ENCODE data around the gene CCDC88C.

The CCDC88C gene

GRCh38 chr14:91394105-91395081 lies 23.2 kb downstream of the CCDC88C start:
- H3K4me3 ChIP-seq (ENCODE audit: control insufficient read depth in 1 of 7, extremely low read depth in 1 of 7, insufficient read depth in 4 of 7, low read depth in 2 of 7, low read length in 6 of 7), result no peak overlapping the region
- ChIA-PET POLR2A (no interaction called here), CTCF (interaction anchor here (0.8 to 1.0 kb wide), 2 partner anchors 8 to 26 kb away, joined by 3 read pairs; no protein-coding TSS in a partner anchor)
- peaks cover 0 to under 1% (median 0%) of the 10 kb centered on the region in 4 experiments for H3K36me3 ChIP-seq (ENCODE audit: control insufficient read depth in 4 of 4, insufficient read depth in 4 of 4, low read length in 3 of 4)
- DNase-seq, result no peak
- no peak overlapping the region for H3K27ac ChIP-seq (ENCODE audit: insufficient read depth in 1 of 2, low read depth in 1 of 2, low read length in 2 of 2, poor library complexity in 1 of 2, severe bottlenecking in 2 of 2)
- H3K4me1 ChIP-seq (ENCODE audit: control extremely low read depth in 1 of 4, control insufficient read depth in 4 of 4, insufficient read depth in 4 of 4, low read length in 3 of 4), result peaks cover 6 to 73% (median 65%) of the 10 kb centered on the region in 4 experiments
- H3K27me3 ChIP-seq (replicated peaks in 2 of 5; ENCODE audit: control insufficient read depth in 4 of 5, insufficient read depth in 5 of 5, low read length in 4 of 5), result no peaks in the 10 kb centered on the region
- no peaks in the 10 kb centered on the region for H3K9me3 ChIP-seq (ENCODE audit: control extremely low read depth in 1 of 5, control insufficient read depth in 4 of 5, insufficient read depth in 2 of 5, low read depth in 1 of 5, low read length in 4 of 5)
- WGBS (ENCODE audit: insufficient coverage), result 96% methylated on average over 16 of the region's 17 CpGs

- H3K9me3 ChIP-seq (ENCODE audit: control extremely low read depth in 1 of 5, control insufficient read depth in 4 of 5, insufficient read depth in 2 of 5, low read depth in 1 of 5, low read length in 4 of 5), result no peaks in the 10 kb centered on the region
- H3K4me3 ChIP-seq (ENCODE audit: control insufficient read depth in 1 of 7, extremely low read depth in 1 of 7, insufficient read depth in 4 of 7, low read depth in 2 of 7, low read length in 6 of 7), result peak overlapping the region in 2 of 7 experiments; percentile 6 to 9
- H3K36me3 ChIP-seq (ENCODE audit: control insufficient read depth in 4 of 4, insufficient read depth in 4 of 4, low read length in 3 of 4), result peaks cover 0 to 3% (median 0%) of the 10 kb centered on the region in 4 experiments
- H3K27ac ChIP-seq (ENCODE audit: insufficient read depth in 1 of 2, low read depth in 1 of 2, low read length in 2 of 2, poor library complexity in 1 of 2, severe bottlenecking in 2 of 2), result no peak overlapping the region
- POLR2A ChIA-PET, result no interaction called here
- CTCF ChIA-PET, result interaction anchor here (1.4 to 2.2 kb wide), 3 partner anchors 13 to 29 kb away, joined by 3 to 5 read pairs (median 4); no protein-coding TSS in a partner anchor
- 60% methylated on average over 15 of the region's 19 CpGs for WGBS (ENCODE audit: insufficient coverage)
- DNase-seq, result peak in 2 of 3 donors; percentile 38 to 52
- peaks cover 9 to 73% (median 63%) of the 10 kb centered on the region in 4 experiments for H3K4me1 ChIP-seq (ENCODE audit: control extremely low read depth in 1 of 4, control insufficient read depth in 4 of 4, insufficient read depth in 4 of 4, low read length in 3 of 4)
- H3K27me3 ChIP-seq (replicated peaks in 2 of 5; ENCODE audit: control insufficient read depth in 4 of 5, insufficient read depth in 5 of 5, low read length in 4 of 5), result no peaks in the 10 kb centered on the region
Measured at GRCh38 chr14:91392623-91393303, 24.9 kb downstream of the CCDC88C start.

DNA sequence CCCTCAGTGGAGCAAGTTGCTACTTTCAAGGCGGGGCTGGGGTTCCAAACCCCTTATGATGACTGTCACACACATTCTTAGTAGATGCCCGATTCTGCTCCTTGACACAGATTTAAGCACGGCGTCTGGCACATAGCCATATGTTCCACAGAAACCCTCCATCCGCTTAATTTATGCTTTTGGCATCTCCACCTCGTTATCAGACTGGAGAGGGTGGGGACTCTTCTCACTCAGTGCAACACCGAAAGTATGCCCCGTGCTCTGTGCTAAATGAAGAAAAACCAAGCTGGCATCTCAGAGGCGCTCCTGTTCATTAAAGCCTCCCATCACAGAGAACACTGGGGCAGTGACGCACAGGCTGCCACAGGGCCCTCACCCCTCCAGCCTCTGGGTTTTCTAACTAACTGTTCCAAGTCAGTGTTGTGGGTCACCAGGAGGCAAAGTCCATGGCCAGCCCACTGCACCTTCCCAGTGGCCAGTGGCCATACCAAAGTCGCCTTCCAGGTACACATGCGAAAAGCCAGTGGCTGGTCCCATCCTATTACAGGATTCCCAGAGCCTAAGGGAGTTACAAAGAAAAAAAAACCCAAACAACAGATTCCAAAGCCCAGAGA lies 27.3 kb downstream of the CCDC88C start:
- H3K27me3 ChIP-seq (replicated peaks in 2 of 5; ENCODE audit: control insufficient read depth in 4 of 5, insufficient read depth in 5 of 5, low read length in 4 of 5), result no peaks in the 10 kb centered on the region
- WGBS (ENCODE audit: insufficient coverage), result 73% methylated on average over 11 of the region's 12 CpGs
- ChIA-PET CTCF (interaction anchor here (2.2 kb wide), 1 partner anchor 17 kb away, joined by 5 read pairs; no protein-coding TSS in a partner anchor), POLR2A (no interaction called here)
- peaks cover 0 to 7% (median under 1%) of the 10 kb centered on the region in 4 experiments for H3K36me3 ChIP-seq (ENCODE audit: control insufficient read depth in 4 of 4, insufficient read depth in 4 of 4, low read length in 3 of 4)
- DNase-seq, result no peak
- peaks cover 8 to 49% (median 40%) of the 10 kb centered on the region in 4 experiments for H3K4me1 ChIP-seq (ENCODE audit: control extremely low read depth in 1 of 4, control insufficient read depth in 4 of 4, insufficient read depth in 4 of 4, low read length in 3 of 4)
- H3K27ac ChIP-seq (ENCODE audit: insufficient read depth in 1 of 2, low read depth in 1 of 2, low read length in 2 of 2, poor library complexity in 1 of 2, severe bottlenecking in 2 of 2), result no peak overlapping the region
- H3K9me3 ChIP-seq (ENCODE audit: control extremely low read depth in 1 of 5, control insufficient read depth in 4 of 5, insufficient read depth in 2 of 5, low read depth in 1 of 5, low read length in 4 of 5), result no peaks in the 10 kb centered on the region
- no peak overlapping the region for H3K4me3 ChIP-seq (ENCODE audit: control insufficient read depth in 1 of 7, extremely low read depth in 1 of 7, insufficient read depth in 4 of 7, low read depth in 2 of 7, low read length in 6 of 7)

DNA sequence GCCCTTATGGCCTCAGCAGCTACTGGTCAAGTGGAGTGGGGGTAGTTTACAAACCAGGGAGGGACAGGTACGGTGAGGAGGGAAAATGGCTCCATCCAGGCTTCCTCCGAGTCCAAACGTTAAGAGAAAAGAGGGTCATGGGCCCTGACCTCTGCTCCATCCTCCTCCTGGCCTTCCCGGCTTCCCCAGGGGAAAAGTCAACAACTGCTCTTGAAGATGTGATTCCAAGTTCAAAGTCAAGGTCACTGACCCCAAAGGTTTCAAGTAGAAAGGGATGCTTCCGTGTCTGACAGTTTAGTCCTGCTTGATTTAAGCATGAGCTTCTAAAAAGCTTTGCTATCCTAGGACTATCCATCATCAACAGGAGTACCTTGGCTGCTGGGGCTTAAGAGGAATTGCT lies 28.5 kb downstream of the CCDC88C start:
- no peak for DNase-seq
- Histone ChIP-seq H3K27ac (ENCODE audit: insufficient read depth in 1 of 2, low read depth in 1 of 2, low read length in 2 of 2, poor library complexity in 1 of 2, severe bottlenecking in 2 of 2) (no peak overlapping the region), H3K4me1 (ENCODE audit: control extremely low read depth in 1 of 4, control insufficient read depth in 4 of 4, insufficient read depth in 4 of 4, low read length in 3 of 4) (peaks cover 4 to 42% (median 37%) of the 10 kb centered on the region in 4 experiments), H3K36me3 (ENCODE audit: control insufficient read depth in 4 of 4, insufficient read depth in 4 of 4, low read length in 3 of 4) (peaks cover 0 to 7% (median under 1%) of the 10 kb centered on the region in 4 experiments), H3K9me3 (ENCODE audit: control extremely low read depth in 1 of 5, control insufficient read depth in 4 of 5, insufficient read depth in 2 of 5, low read depth in 1 of 5, low read length in 4 of 5) (no peaks in the 10 kb centered on the region), H3K27me3 (replicated peaks in 2 of 5; ENCODE audit: control insufficient read depth in 4 of 5, insufficient read depth in 5 of 5, low read length in 4 of 5) (no peaks in the 10 kb centered on the region), H3K4me3 (ENCODE audit: control insufficient read depth in 1 of 7, extremely low read depth in 1 of 7, insufficient read depth in 4 of 7, low read depth in 2 of 7, low read length in 6 of 7) (no peak overlapping the region)
- POLR2A ChIA-PET, result no interaction called here
- WGBS (ENCODE audit: insufficient coverage), result 97% methylated on average over 5 of the region's 5 CpGs
- CTCF ChIA-PET, result interaction anchor here (1.5 kb wide), 1 partner anchor 10 kb away, joined by 7 read pairs; no protein-coding TSS in a partner anchor

DNA sequence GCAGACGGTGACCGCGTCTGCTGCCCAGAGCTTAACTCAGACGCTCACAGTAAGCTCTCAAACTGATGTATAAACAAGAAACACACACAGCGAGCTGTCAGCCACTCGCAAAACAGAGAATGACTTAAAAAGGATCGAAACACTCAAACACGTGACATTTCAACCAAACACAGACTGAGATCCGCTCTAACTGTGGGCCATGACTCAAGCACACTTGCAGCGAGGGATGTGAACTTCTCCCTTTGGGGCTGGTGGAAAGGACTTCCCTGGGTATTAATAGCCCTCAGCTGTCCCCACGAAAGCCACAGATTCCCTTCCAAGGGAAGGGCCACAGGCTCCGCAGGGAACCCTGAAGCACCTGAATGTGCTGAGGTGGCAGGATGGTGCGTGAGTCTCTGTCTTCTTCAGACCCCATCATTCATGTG lies 29.1 kb downstream of the CCDC88C start:
- H3K27ac ChIP-seq (ENCODE audit: insufficient read depth in 1 of 2, low read depth in 1 of 2, low read length in 2 of 2, poor library complexity in 1 of 2, severe bottlenecking in 2 of 2), result no peak overlapping the region
- 51% methylated on average over 11 of the region's 13 CpGs for WGBS (ENCODE audit: insufficient coverage)
- H3K27me3 ChIP-seq (replicated peaks in 2 of 5; ENCODE audit: control insufficient read depth in 4 of 5, insufficient read depth in 5 of 5, low read length in 4 of 5), result no peaks in the 10 kb centered on the region
- H3K9me3 ChIP-seq (ENCODE audit: control extremely low read depth in 1 of 5, control insufficient read depth in 4 of 5, insufficient read depth in 2 of 5, low read depth in 1 of 5, low read length in 4 of 5), result no peaks in the 10 kb centered on the region
- peak in 2 of 3 donors; percentile 78 to 84 for DNase-seq
- peaks cover 0 to 7% (median under 1%) of the 10 kb centered on the region in 4 experiments for H3K36me3 ChIP-seq (ENCODE audit: control insufficient read depth in 4 of 4, insufficient read depth in 4 of 4, low read length in 3 of 4)
- H3K4me1 ChIP-seq (ENCODE audit: control extremely low read depth in 1 of 4, control insufficient read depth in 4 of 4, insufficient read depth in 4 of 4, low read length in 3 of 4), result peaks cover 4 to 37% (median 34%) of the 10 kb centered on the region in 4 experiments
- POLR2A ChIA-PET, result no interaction called here
- no peak overlapping the region for H3K4me3 ChIP-seq (ENCODE audit: control insufficient read depth in 1 of 7, extremely low read depth in 1 of 7, insufficient read depth in 4 of 7, low read depth in 2 of 7, low read length in 6 of 7)
- CTCF ChIA-PET, result interaction anchor here (0.9 to 2.1 kb wide), 5 partner anchors 10 to 30 kb away, joined by 3 to 11 read pairs (median 7); partner anchors contain the start of gene CCDC88C

GRCh38 chr14:91387951-91388381 lies 29.7 kb downstream of the CCDC88C start:
- H3K36me3 ChIP-seq (ENCODE audit: control insufficient read depth in 4 of 4, insufficient read depth in 4 of 4, low read length in 3 of 4), result peaks cover 0 to 7% (median under 1%) of the 10 kb centered on the region in 4 experiments
- POLR2A ChIA-PET, result no interaction called here
- no peak for DNase-seq
- peaks cover 4 to 31% (median 29%) of the 10 kb centered on the region in 4 experiments for H3K4me1 ChIP-seq (ENCODE audit: control extremely low read depth in 1 of 4, control insufficient read depth in 4 of 4, insufficient read depth in 4 of 4, low read length in 3 of 4)
- no peaks in the 10 kb centered on the region for H3K27me3 ChIP-seq (replicated peaks in 2 of 5; ENCODE audit: control insufficient read depth in 4 of 5, insufficient read depth in 5 of 5, low read length in 4 of 5)
- CTCF ChIA-PET, result interaction anchor here (0.9 to 2.1 kb wide), 7 partner anchors 10 to 70 kb away, joined by 3 to 11 read pairs (median 4); partner anchors contain the start of gene CCDC88C
- H3K4me3 ChIP-seq (ENCODE audit: control insufficient read depth in 1 of 7, extremely low read depth in 1 of 7, insufficient read depth in 4 of 7, low read depth in 2 of 7, low read length in 6 of 7), result no peak overlapping the region
- H3K9me3 ChIP-seq (ENCODE audit: control extremely low read depth in 1 of 5, control insufficient read depth in 4 of 5, insufficient read depth in 2 of 5, low read depth in 1 of 5, low read length in 4 of 5), result no peaks in the 10 kb centered on the region
- WGBS (ENCODE audit: insufficient coverage), result 97% methylated on average over 9 of the region's 10 CpGs
- no peak overlapping the region for H3K27ac ChIP-seq (ENCODE audit: insufficient read depth in 1 of 2, low read depth in 1 of 2, low read length in 2 of 2, poor library complexity in 1 of 2, severe bottlenecking in 2 of 2)

Measured in common myeloid progenitor, CD34-positive (primary cell).